ENCODE measurements around the gene ACSL1. TPM values are rescaled to one million over a fixed set of nuclear protein-coding genes. Genes with fewer than 3 reads are reported as not detected.
"Not testable (repeated sequence)": the region's sequence is repeated elsewhere in the genome, so short reads cannot be mapped to it uniquely, and the experiment has no call there.

The ACSL1 gene
- total RNA-seq, 1 experiment from 2014 or later, result 12.9 TPM

- no peak for DNase-seq
- no peaks in the 10 kb centered on the region for H3K9me3 ChIP-seq (replicated peaks)
These were observed 24.2 kb upstream of the ACSL1 start for GRCh38 chr4:184850018-184850417.

GRCh38 chr4:184849185-184849584 lies 23.4 kb upstream of the ACSL1 start:
- no peak overlapping the region for H3K27ac ChIP-seq
- 0 out of 2 replicates have a peak, but pooled peaks cover 6% of the 10 kb centered on the region for H3K4me1 ChIP-seq
- no peaks in the 10 kb centered on the region for H3K36me3 ChIP-seq
- DNase-seq, result no peak
- no peaks in the 10 kb centered on the region for H3K27me3 ChIP-seq
- H3K9me3 ChIP-seq (replicated peaks), result no peaks in the 10 kb centered on the region
- no peak overlapping the region for H3K4me3 ChIP-seq

More at GRCh38 chr4:184850018-184850417, 24.2 kb upstream of the ACSL1 start:
- Histone ChIP-seq H3K27me3 (no peaks in the 10 kb centered on the region), H3K4me3 (no peak overlapping the region), H3K27ac (no peak overlapping the region), H3K4me1 (0 out of 2 replicates have a peak, but pooled peaks cover 6% of the 10 kb centered on the region), H3K36me3 (no peaks in the 10 kb centered on the region)

- Histone ChIP-seq H3K27ac (no peak overlapping the region), H3K9me3 (replicated peaks) (no peaks in the 10 kb centered on the region)
These were observed 22.7 kb upstream of the ACSL1 start for GRCh38 chr4:184848510-184848909.

GRCh38 chr4:184846531-184846930 lies 20.8 kb upstream of the ACSL1 start:
- Histone ChIP-seq H3K36me3 (no peaks in the 10 kb centered on the region), H3K27ac (no peak overlapping the region), H3K4me1 (peaks cover 10% of the 10 kb centered on the region; the same call in 1 of the 2 replicates), H3K9me3 (replicated peaks) (no peaks in the 10 kb centered on the region), H3K27me3 (no peaks in the 10 kb centered on the region), H3K4me3 (no peak overlapping the region)
- no peak for DNase-seq

More at GRCh38 chr4:184848510-184848909, 22.7 kb upstream of the ACSL1 start:
- Histone ChIP-seq H3K36me3 (no peaks in the 10 kb centered on the region), H3K4me1 (0 out of 2 replicates have a peak, but pooled peaks cover 6% of the 10 kb centered on the region), H3K4me3 (no peak overlapping the region), H3K27me3 (no peaks in the 10 kb centered on the region)
- DNase-seq, result no peak

DNA sequence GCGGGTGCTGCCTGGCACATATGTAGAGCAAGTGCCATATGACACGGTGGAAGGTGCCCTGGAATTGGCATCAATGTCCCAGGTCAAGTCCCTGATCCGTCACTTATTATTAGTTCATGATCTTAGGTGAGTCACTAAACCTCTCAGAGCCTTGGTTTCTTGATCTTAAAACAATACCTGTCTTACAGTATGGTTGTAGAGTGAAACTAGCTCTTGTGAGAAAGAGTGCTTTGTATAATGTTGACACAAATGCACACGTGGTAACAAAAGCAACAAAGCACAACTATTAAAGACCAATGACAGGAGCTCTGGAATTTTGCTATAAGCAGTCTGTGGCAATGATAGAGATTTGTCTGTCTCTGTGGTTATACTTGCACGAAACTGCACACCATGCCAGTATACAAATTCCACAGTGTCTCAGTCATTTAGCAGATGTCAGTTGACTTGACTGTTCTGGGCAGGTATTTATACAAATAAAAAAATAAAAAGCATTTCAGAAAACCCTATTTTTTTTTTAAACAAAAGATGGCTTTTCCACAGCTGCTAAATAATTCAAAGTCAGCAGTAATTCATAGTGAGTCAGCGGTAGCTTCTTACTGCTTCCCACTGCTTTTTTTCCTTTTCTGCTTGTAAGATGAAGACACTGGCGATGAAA lies 19.7 kb upstream of the ACSL1 start:
- Histone ChIP-seq H3K27ac (no peak overlapping the region), H3K4me3 (no peak overlapping the region), H3K36me3 (no peaks in the 10 kb centered on the region), H3K9me3 (replicated peaks) (no peaks in the 10 kb centered on the region), H3K4me1 (peaks cover 10% of the 10 kb centered on the region; the same call in 1 of the 2 replicates), H3K27me3 (no peaks in the 10 kb centered on the region)
- peak in 1 of 2 experiments; percentile 13 for DNase-seq

- DNase-seq, result no peak
- Histone ChIP-seq H3K4me3 (no peak overlapping the region), H3K36me3 (no peaks in the 10 kb centered on the region), H3K27me3 (no peaks in the 10 kb centered on the region), H3K4me1 (peaks cover 10% of the 10 kb centered on the region; the same call in 1 of the 2 replicates), H3K9me3 (replicated peaks) (no peaks in the 10 kb centered on the region), H3K27ac (no peak overlapping the region)
These were observed 19.0 kb upstream of the ACSL1 start for GRCh38 chr4:184844742-184845141.

GRCh38 chr4:184843984-184844554 lies 18.3 kb upstream of the ACSL1 start:
- no peak for DNase-seq
- Histone ChIP-seq H3K27me3 (no peaks in the 10 kb centered on the region), H3K27ac (no peak overlapping the region), H3K4me3 (no peak overlapping the region), H3K4me1 (peaks cover 10% of the 10 kb centered on the region; the same call in 1 of the 2 replicates), H3K36me3 (no peaks in the 10 kb centered on the region), H3K9me3 (replicated peaks) (no peaks in the 10 kb centered on the region)

GRCh38 chr4:184839075-184839399 lies 13.3 kb upstream of the ACSL1 start:
- not testable (repeated sequence) for H3K36me3 ChIP-seq; H3K27me3 ChIP-seq; H3K9me3 ChIP-seq (replicated peaks); DNase-seq; H3K4me3 ChIP-seq; H3K4me1 ChIP-seq; H3K27ac ChIP-seq

DNA sequence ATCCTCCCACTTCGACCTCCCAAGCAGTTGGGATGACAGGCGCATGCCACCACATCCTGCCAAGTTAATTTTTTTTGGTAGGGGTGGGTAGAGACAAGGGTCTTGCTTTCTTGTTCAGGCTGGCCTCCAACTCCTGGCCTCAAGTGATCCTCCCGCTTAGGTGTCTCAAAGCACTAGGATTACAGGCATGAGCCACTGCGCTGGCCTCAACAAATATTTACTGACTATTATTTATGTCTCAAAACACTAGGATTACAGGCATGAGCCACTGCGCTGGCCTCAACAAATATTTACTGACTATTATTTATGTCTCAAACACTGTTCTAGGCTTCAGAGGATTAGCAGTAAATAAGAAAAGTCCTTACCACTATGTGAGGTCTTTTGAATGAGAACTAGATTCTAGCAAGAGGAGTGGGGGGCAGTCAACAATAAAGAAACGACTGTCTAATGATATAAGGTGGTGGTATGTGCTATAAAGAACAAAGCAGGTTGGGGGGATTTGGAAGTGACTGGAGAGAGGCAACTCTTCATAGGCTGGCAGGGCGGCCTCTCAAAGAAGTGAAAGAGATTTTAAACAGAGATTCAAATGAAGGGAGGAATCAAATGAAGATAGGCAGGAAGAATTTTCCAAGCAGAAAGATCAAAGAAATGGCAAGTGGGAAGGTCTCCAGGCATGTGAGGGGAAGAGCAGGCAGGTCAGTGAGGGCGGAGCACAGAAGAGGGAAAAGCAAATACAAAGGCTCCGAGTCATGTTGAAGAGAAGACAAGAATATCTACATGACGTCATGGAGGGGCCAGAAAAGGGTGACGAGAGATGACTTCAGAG lies 12.7 kb upstream of the ACSL1 start:
- DNase-seq, result no peak

DNA sequence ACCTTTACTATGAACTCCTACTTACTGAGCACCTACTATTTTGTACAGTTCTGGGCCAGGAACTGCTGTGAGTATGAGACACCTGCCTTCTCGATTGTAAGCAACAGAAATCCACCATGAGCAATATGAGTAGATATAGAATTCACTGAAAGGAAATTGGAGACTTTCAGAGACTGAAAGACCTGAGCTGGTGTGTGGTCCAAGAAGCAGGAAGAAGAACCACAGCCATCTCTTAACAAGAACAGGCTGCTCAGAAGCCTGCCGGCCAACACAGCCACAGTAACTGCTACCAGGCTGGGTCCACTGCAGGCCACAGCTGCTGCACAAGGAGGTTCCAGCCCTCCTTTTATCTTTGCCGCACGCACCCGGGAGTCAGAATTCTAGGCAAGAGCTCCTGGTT lies 10.8 kb upstream of the ACSL1 start:
- no peak for DNase-seq
- no peak overlapping the region for H3K4me3 ChIP-seq
- H3K36me3 ChIP-seq, result no peaks in the 10 kb centered on the region
- H3K4me1 ChIP-seq, result peaks cover under 1% of the 10 kb centered on the region; the same call in 1 of the 2 replicates
- no peaks in the 10 kb centered on the region for H3K9me3 ChIP-seq (replicated peaks)
- H3K27me3 ChIP-seq, result no peaks in the 10 kb centered on the region
- no peak overlapping the region for H3K27ac ChIP-seq

More for the DNA sequence above, 12.7 kb upstream of the ACSL1 start:
- no peaks in the 10 kb centered on the region for H3K9me3 ChIP-seq (replicated peaks)
- H3K4me3 ChIP-seq, result no peak overlapping the region
- H3K4me1 ChIP-seq, result peaks cover 4% of the 10 kb centered on the region; the same call in 1 of the 2 replicates
- H3K36me3 ChIP-seq, result no peaks in the 10 kb centered on the region
- no peaks in the 10 kb centered on the region for H3K27me3 ChIP-seq
- H3K27ac ChIP-seq, result no peak overlapping the region

- H3K36me3 ChIP-seq, result no peaks in the 10 kb centered on the region
- no peak for DNase-seq
- H3K27ac ChIP-seq, result no peak overlapping the region
- no peak overlapping the region for H3K4me3 ChIP-seq
- no peaks in the 10 kb centered on the region for H3K27me3 ChIP-seq
- no peaks in the 10 kb centered on the region for H3K9me3 ChIP-seq (replicated peaks)
- no peaks in the 10 kb centered on the region for H3K4me1 ChIP-seq
These were observed 7.5 kb upstream of the ACSL1 start for GRCh38 chr4:184833046-184833838.

- no peak for DNase-seq
- H3K9me3 ChIP-seq (replicated peaks), result no peaks in the 10 kb centered on the region
- H3K27ac ChIP-seq, result no peak overlapping the region
- H3K36me3 ChIP-seq, result no peaks in the 10 kb centered on the region
- H3K4me1 ChIP-seq, result no peaks in the 10 kb centered on the region
- no peaks in the 10 kb centered on the region for H3K27me3 ChIP-seq
- H3K4me3 ChIP-seq, result no peak overlapping the region
These were observed 5.4 kb upstream of the ACSL1 start for GRCh38 chr4:184831153-184831552.

GRCh38 chr4:184826691-184827270 lies 1.0 kb upstream of the ACSL1 start:
- peak overlapping the region; percentile 58 for H3K4me3 ChIP-seq
- no peak for DNase-seq
- H3K27ac ChIP-seq, result no peak overlapping the region
- H3K36me3 ChIP-seq, result no peaks in the 10 kb centered on the region
- no peaks in the 10 kb centered on the region for H3K4me1 ChIP-seq
- no peaks in the 10 kb centered on the region for H3K27me3 ChIP-seq
- no peaks in the 10 kb centered on the region for H3K9me3 ChIP-seq (replicated peaks)

Data from SJCRH30 (cell line).